8988T (cell line): ENCODE data around the gene GLP2R.

ENCODE experiments used
- DNase-seq: peaks from one replicate; pipeline ENCODE4 v3.0.0; 2011

The GLP2R gene

GRCh38 chr17:9859781-9860180, 34.1 kb downstream of the GLP2R start:
- DNase-seq: no peak

- DNase-seq: no peak
These were observed 35.1 kb downstream of the GLP2R start for GRCh38 chr17:9860851-9861250.

- DNase-seq: no peak
These were observed 36.5 kb downstream of the GLP2R start for GRCh38 chr17:9862220-9862619.

- DNase-seq: no peak
These were observed 37.2 kb downstream of the GLP2R start for GRCh38 chr17:9862949-9863348.

GRCh38 chr17:9865586-9865985, 39.9 kb downstream of the GLP2R start:
- DNase-seq: no peak

- no peak for DNase-seq
These were observed 42.8 kb downstream of the GLP2R start for GRCh38 chr17:9868552-9868951.

GRCh38 chr17:9872852-9873251, 47.1 kb downstream of the GLP2R start:
- DNase-seq: no peak

- no peak for DNase-seq
These were observed 49.0 kb downstream of the GLP2R start for GRCh38 chr17:9874722-9875121.

- no peak for DNase-seq
These were observed 49.7 kb downstream of the GLP2R start for GRCh38 chr17:9875441-9875840.

- DNase-seq: no peak
These were observed 52.6 kb downstream of the GLP2R start for GRCh38 chr17:9878356-9878755.

- no peak for DNase-seq
These were observed 53.2 kb downstream of the GLP2R start for GRCh38 chr17:9878786-9879525.

- no peak for DNase-seq
These were observed 54.9 kb downstream of the GLP2R start for GRCh38 chr17:9880582-9880999.

- no peak for DNase-seq
These were observed 57.7 kb downstream of the GLP2R start for GRCh38 chr17:9883451-9883850.

- DNase-seq: no peak
These were observed 60.6 kb downstream of the GLP2R start for GRCh38 chr17:9886141-9886930.

- DNase-seq: no peak
These were observed 61.8 kb downstream of the GLP2R start for GRCh38 chr17:9887508-9887907.

GRCh38 chr17:9890124-9890523, 64.4 kb downstream of the GLP2R start:
- peak; percentile 58 for DNase-seq

- DNase-seq: no peak
These were observed 67.8 kb downstream of the GLP2R start for GRCh38 chr17:9893411-9894012.

GRCh38 chr17:9894231-9894630, 68.5 kb downstream of the GLP2R start:
- no peak for DNase-seq

GRCh38 chr17:9895923-9896322, 70.2 kb downstream of the GLP2R start:
- DNase-seq: no peak

- no peak for DNase-seq
These were observed 71.7 kb downstream of the GLP2R start for GRCh38 chr17:9897372-9897968.

GRCh38 chr17:9898812-9899211, 73.1 kb downstream of the GLP2R start:
- no peak for DNase-seq

GRCh38 chr17:9899280-9900043, 73.7 kb downstream of the GLP2R start:
- DNase-seq: no peak
